ENCODE data around the gene BTBD1.

BTBD1 gene

GRCh38 chr15:82978438-82978837, 88.6 kb downstream of the BTBD1 start:
- Histone ChIP-seq H3K9ac (ENCODE audit: low read depth in 1 of 2, low read length in 2 of 2) (no peak overlapping the region), H3K9me3 (ENCODE audit: control insufficient read depth in 1 of 2, low read length in 2 of 2) (no peaks in the 10 kb centered on the region), H3K4me3 (ENCODE audit: low read depth in 1 of 2, low read length in 2 of 2) (no peak overlapping the region), H3K4me1 (ENCODE audit: control insufficient read depth in 1 of 2, insufficient read depth in 2 of 2, low read length in 2 of 2) (no peaks in the 10 kb centered on the region), H3K27me3 (ENCODE audit: control insufficient read depth in 1 of 2, insufficient read depth in 2 of 2, low read length in 2 of 2) (no peaks in the 10 kb centered on the region), H3K36me3 (ENCODE audit: control insufficient read depth in 1 of 2, insufficient read depth in 2 of 2, low read length in 2 of 2) (no peaks in the 10 kb centered on the region), H3K27ac (ENCODE audit: low read depth, low read length) (no peak overlapping the region)

- Histone ChIP-seq H3K27me3 (ENCODE audit: control insufficient read depth in 1 of 2, insufficient read depth in 2 of 2, low read length in 2 of 2) (no peaks in the 10 kb centered on the region), H3K4me1 (ENCODE audit: control insufficient read depth in 1 of 2, insufficient read depth in 2 of 2, low read length in 2 of 2) (no peaks in the 10 kb centered on the region), H3K4me3 (ENCODE audit: low read depth in 1 of 2, low read length in 2 of 2) (no peak overlapping the region), H3K9ac (ENCODE audit: low read depth in 1 of 2, low read length in 2 of 2) (no peak overlapping the region), H3K27ac (ENCODE audit: low read depth, low read length) (no peak overlapping the region), H3K36me3 (ENCODE audit: control insufficient read depth in 1 of 2, insufficient read depth in 2 of 2, low read length in 2 of 2) (no peaks in the 10 kb centered on the region), H3K9me3 (ENCODE audit: control insufficient read depth in 1 of 2, low read length in 2 of 2) (no peaks in the 10 kb centered on the region)
These were observed 90.0 kb downstream of the BTBD1 start for GRCh38 chr15:82977076-82977475.

- Histone ChIP-seq H3K27ac (ENCODE audit: low read depth, low read length) (no peak overlapping the region), H3K4me1 (ENCODE audit: control insufficient read depth in 1 of 2, insufficient read depth in 2 of 2, low read length in 2 of 2) (no peaks in the 10 kb centered on the region), H3K36me3 (ENCODE audit: control insufficient read depth in 1 of 2, insufficient read depth in 2 of 2, low read length in 2 of 2) (no peaks in the 10 kb centered on the region), H3K27me3 (ENCODE audit: control insufficient read depth in 1 of 2, insufficient read depth in 2 of 2, low read length in 2 of 2) (no peaks in the 10 kb centered on the region), H3K9me3 (ENCODE audit: control insufficient read depth in 1 of 2, low read length in 2 of 2) (no peaks in the 10 kb centered on the region), H3K9ac (ENCODE audit: low read depth in 1 of 2, low read length in 2 of 2) (no peak overlapping the region), H3K4me3 (ENCODE audit: low read depth in 1 of 2, low read length in 2 of 2) (no peak overlapping the region)
These were observed 94.1 kb downstream of the BTBD1 start for GRCh38 chr15:82972990-82973389.

- Histone ChIP-seq H3K36me3 (ENCODE audit: control insufficient read depth in 1 of 2, insufficient read depth in 2 of 2, low read length in 2 of 2) (no peaks in the 10 kb centered on the region), H3K4me3 (ENCODE audit: low read depth in 1 of 2, low read length in 2 of 2) (no peak overlapping the region), H3K27me3 (ENCODE audit: control insufficient read depth in 1 of 2, insufficient read depth in 2 of 2, low read length in 2 of 2) (no peaks in the 10 kb centered on the region), H3K4me1 (ENCODE audit: control insufficient read depth in 1 of 2, insufficient read depth in 2 of 2, low read length in 2 of 2) (no peaks in the 10 kb centered on the region), H3K9ac (ENCODE audit: low read depth in 1 of 2, low read length in 2 of 2) (no peak overlapping the region), H3K9me3 (ENCODE audit: control insufficient read depth in 1 of 2, low read length in 2 of 2) (no peaks in the 10 kb centered on the region), H3K27ac (ENCODE audit: low read depth, low read length) (no peak overlapping the region)
These were observed 95.7 kb downstream of the BTBD1 start for GRCh38 chr15:82971218-82971984.

- Histone ChIP-seq H3K9ac (ENCODE audit: low read depth in 1 of 2, low read length in 2 of 2) (no peak overlapping the region), H3K4me3 (ENCODE audit: low read depth in 1 of 2, low read length in 2 of 2) (no peak overlapping the region), H3K27ac (ENCODE audit: low read depth, low read length) (no peak overlapping the region), H3K36me3 (ENCODE audit: control insufficient read depth in 1 of 2, insufficient read depth in 2 of 2, low read length in 2 of 2) (no peaks in the 10 kb centered on the region), H3K27me3 (ENCODE audit: control insufficient read depth in 1 of 2, insufficient read depth in 2 of 2, low read length in 2 of 2) (no peaks in the 10 kb centered on the region), H3K4me1 (ENCODE audit: control insufficient read depth in 1 of 2, insufficient read depth in 2 of 2, low read length in 2 of 2) (no peaks in the 10 kb centered on the region), H3K9me3 (ENCODE audit: control insufficient read depth in 1 of 2, low read length in 2 of 2) (no peaks in the 10 kb centered on the region)
These were observed 96.4 kb downstream of the BTBD1 start for GRCh38 chr15:82970696-82971095.

- H3K4me1 ChIP-seq (ENCODE audit: control insufficient read depth in 1 of 2, insufficient read depth in 2 of 2, low read length in 2 of 2): no peaks in the 10 kb centered on the region
- H3K4me3 ChIP-seq (ENCODE audit: low read depth in 1 of 2, low read length in 2 of 2): no peak overlapping the region
- no peaks in the 10 kb centered on the region for H3K36me3 ChIP-seq (ENCODE audit: control insufficient read depth in 1 of 2, insufficient read depth in 2 of 2, low read length in 2 of 2)
- no peaks in the 10 kb centered on the region for H3K27me3 ChIP-seq (ENCODE audit: control insufficient read depth in 1 of 2, insufficient read depth in 2 of 2, low read length in 2 of 2)
- H3K27ac ChIP-seq (ENCODE audit: low read depth, low read length): no peak overlapping the region
- no peaks in the 10 kb centered on the region for H3K9me3 ChIP-seq (ENCODE audit: control insufficient read depth in 1 of 2, low read length in 2 of 2)
- no peak overlapping the region for H3K9ac ChIP-seq (ENCODE audit: low read depth in 1 of 2, low read length in 2 of 2)
These were observed 96.9 kb downstream of the BTBD1 start for GRCh38 chr15:82970078-82970686.

- H3K4me3 ChIP-seq (ENCODE audit: low read depth in 1 of 2, low read length in 2 of 2): no peak overlapping the region
- H3K36me3 ChIP-seq (ENCODE audit: control insufficient read depth in 1 of 2, insufficient read depth in 2 of 2, low read length in 2 of 2): no peaks in the 10 kb centered on the region
- H3K4me1 ChIP-seq (ENCODE audit: control insufficient read depth in 1 of 2, insufficient read depth in 2 of 2, low read length in 2 of 2): no peaks in the 10 kb centered on the region
- no peak overlapping the region for H3K9ac ChIP-seq (ENCODE audit: low read depth in 1 of 2, low read length in 2 of 2)
- H3K27me3 ChIP-seq (ENCODE audit: control insufficient read depth in 1 of 2, insufficient read depth in 2 of 2, low read length in 2 of 2): no peaks in the 10 kb centered on the region
- no peaks in the 10 kb centered on the region for H3K9me3 ChIP-seq (ENCODE audit: control insufficient read depth in 1 of 2, low read length in 2 of 2)
- no peak overlapping the region for H3K27ac ChIP-seq (ENCODE audit: low read depth, low read length)
These were observed 97.7 kb downstream of the BTBD1 start for GRCh38 chr15:82969353-82969752.

GRCh38 chr15:82968066-82968465, 99.0 kb downstream of the BTBD1 start:
- H3K36me3 ChIP-seq (ENCODE audit: control insufficient read depth in 1 of 2, insufficient read depth in 2 of 2, low read length in 2 of 2): no peaks in the 10 kb centered on the region
- no peak overlapping the region for H3K9ac ChIP-seq (ENCODE audit: low read depth in 1 of 2, low read length in 2 of 2)
- no peaks in the 10 kb centered on the region for H3K4me1 ChIP-seq (ENCODE audit: control insufficient read depth in 1 of 2, insufficient read depth in 2 of 2, low read length in 2 of 2)
- H3K4me3 ChIP-seq (ENCODE audit: low read depth in 1 of 2, low read length in 2 of 2): no peak overlapping the region
- H3K9me3 ChIP-seq (ENCODE audit: control insufficient read depth in 1 of 2, low read length in 2 of 2): no peaks in the 10 kb centered on the region
- no peaks in the 10 kb centered on the region for H3K27me3 ChIP-seq (ENCODE audit: control insufficient read depth in 1 of 2, insufficient read depth in 2 of 2, low read length in 2 of 2)
- no peak overlapping the region for H3K27ac ChIP-seq (ENCODE audit: low read depth, low read length)

GRCh38 chr15:82966671-82967071, 100.4 kb downstream of the BTBD1 start:
- H3K27ac ChIP-seq (ENCODE audit: low read depth, low read length): no peak overlapping the region

More at GRCh38 chr15:82966671-82967071, 100.4 kb downstream of the BTBD1 start:
- H3K27me3 ChIP-seq (ENCODE audit: control insufficient read depth in 1 of 2, insufficient read depth in 2 of 2, low read length in 2 of 2): no peaks in the 10 kb centered on the region
- H3K36me3 ChIP-seq (ENCODE audit: control insufficient read depth in 1 of 2, insufficient read depth in 2 of 2, low read length in 2 of 2): no peaks in the 10 kb centered on the region
- H3K9me3 ChIP-seq (ENCODE audit: control insufficient read depth in 1 of 2, low read length in 2 of 2): no peaks in the 10 kb centered on the region
- no peak overlapping the region for H3K4me3 ChIP-seq (ENCODE audit: low read depth in 1 of 2, low read length in 2 of 2)
- no peak overlapping the region for H3K9ac ChIP-seq (ENCODE audit: low read depth in 1 of 2, low read length in 2 of 2)
- H3K4me1 ChIP-seq (ENCODE audit: control insufficient read depth in 1 of 2, insufficient read depth in 2 of 2, low read length in 2 of 2): no peaks in the 10 kb centered on the region

Data from duodenal mucosa (tissue), 2 donors.